DOHH2 (cell line): Measurements from ENCODE around the gene BTBD2.

Experiments
- H3F3A ChIP-seq: fragments of 200-600 bp; sonication (generic), shearing (Covaris generic); 2 replicates; pipeline ENCODE4 v1.6.0; 2016; ENCODE audit warnings: antibody characterized with exemption, mild to moderate bottlenecking; ENCODE audit not compliant: control insufficient read depth, insufficient read depth
- H3K27ac ChIP-seq: fragments of 200-600 bp; sonication (generic); 2 replicates; pipeline ENCODE4 v1.5.1; 2014; ENCODE audit warnings: low read depth, mild to moderate bottlenecking, low read length, moderate library complexity
- H3K27me3 ChIP-seq: fragments of 200-600 bp; sonication (generic); 2 replicates; pipeline ENCODE4 v1.6.1; 2014; ENCODE audit warnings: mild to moderate bottlenecking, low read length, mixed read lengths; ENCODE audit not compliant: control insufficient read depth
- H3K36me3 ChIP-seq: fragments of 200-600 bp; sonication (generic); 2 replicates; pipeline ENCODE4 v1.6.1; 2014; ENCODE audit warnings: mild to moderate bottlenecking, low read length, moderate library complexity, mixed read lengths; ENCODE audit not compliant: control insufficient read depth
- H3K4me1 ChIP-seq: fragments of 200-600 bp; sonication (generic); 2 replicates; pipeline ENCODE4 v1.6.1; 2014; ENCODE audit warnings: mild to moderate bottlenecking, low read length, mixed read lengths; ENCODE audit not compliant: control insufficient read depth
- H3K4me2 ChIP-seq: fragments of 200-600 bp; sonication (generic); 2 replicates; pipeline ENCODE4 v1.6.0; 2014; ENCODE audit warnings: mild to moderate bottlenecking, low read length, moderate library complexity
- H3K4me3 ChIP-seq: fragments of 200-600 bp; sonication (generic); 2 replicates; pipeline ENCODE4 v1.5.1; 2014; ENCODE audit warnings: mild to moderate bottlenecking, low read length, mixed read lengths
- H3K79me2 ChIP-seq: fragments of 200-600 bp; sonication (generic); 2 replicates; pipeline ENCODE4 v1.6.1; 2014; ENCODE audit warnings: mild to moderate bottlenecking, low read length, mixed read lengths; ENCODE audit not compliant: control insufficient read depth
- H3K9me2 ChIP-seq: fragments of 200-600 bp; sonication (generic); replicated peaks from 2 replicates; pipeline ENCODE4 v1.6.1; 2014; ENCODE audit warnings: mild to moderate bottlenecking, low read length, mixed read lengths; ENCODE audit not compliant: control insufficient read depth
- H3K9me3 ChIP-seq: fragments of 200-600 bp; sonication (generic); 2 replicates; pipeline ENCODE4 v1.6.1; 2014; ENCODE audit warnings: antibody characterized with exemption, low read length, mixed read lengths; ENCODE audit not compliant: control insufficient read depth, insufficient read depth
- H4K20me1 ChIP-seq: fragments of 200-600 bp; sonication (generic); 2 replicates; pipeline ENCODE4 v1.6.0; 2014; ENCODE audit warnings: low read depth, mild to moderate bottlenecking, antibody characterized with exemption, low read length, moderate library complexity; ENCODE audit not compliant: control insufficient read depth, insufficient read depth
- EZH2phosphoT487 ChIP-seq: fragments of 200-600 bp; sonication (generic); IDR thresholded peaks from 2 replicates; pipeline ENCODE4 v1.6.1; 2017; ENCODE audit warnings: borderline replicate concordance, mild to moderate bottlenecking, antibody characterized with exemption, low read length, moderate library complexity, mixed read lengths
- TF ChIP-seq, protein P1 (sequence below): fragments of 200-600 bp; sonication (generic); IDR thresholded peaks from one replicate; pipeline ENCODE4 v1.5.1; 2014; ENCODE audit warnings: antibody characterized with exemption, mild to moderate bottlenecking, low read depth, low read length; ENCODE audit not compliant: poor library complexity, severe bottlenecking

The BTBD2 gene

DNA sequence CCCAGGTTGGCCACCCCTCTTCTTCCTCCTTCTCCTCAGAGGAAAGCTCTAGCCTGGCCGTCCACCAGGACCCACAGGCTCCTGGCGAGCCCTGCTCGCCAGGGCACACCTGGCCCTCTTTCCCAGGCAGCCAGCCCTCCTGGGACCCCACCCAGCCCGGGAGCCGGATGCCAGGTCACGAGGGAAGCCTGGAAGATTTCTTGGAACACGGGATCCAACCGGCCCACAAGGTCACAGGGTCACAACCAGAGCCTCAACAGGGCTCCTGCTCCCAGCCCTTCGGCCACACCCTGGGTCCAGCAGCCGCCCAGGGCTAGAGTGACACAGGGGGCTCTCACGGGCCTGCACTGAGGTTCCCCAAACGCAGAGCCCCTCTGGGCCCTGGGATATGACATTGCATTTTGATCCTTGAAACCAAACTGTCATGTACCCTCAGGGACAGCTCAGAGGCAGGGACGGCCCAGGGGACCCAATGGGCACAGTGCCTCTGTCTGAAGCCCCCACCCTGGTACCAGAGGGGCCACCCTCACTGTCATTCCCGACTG is 30.1 kb upstream of the BTBD2 start:
- Histone ChIP-seq H4K20me1 (peaks cover 71% of the 10 kb centered on the region), H3K4me3 (peak overlapping the region; percentile 37), H3F3A (peaks cover 52% of the 10 kb centered on the region), H3K4me2 (peak overlapping the region; percentile 98), H3K9me2 (no peaks in the 10 kb centered on the region), H3K36me3 (peaks cover 95% of the 10 kb centered on the region), H3K27ac (peak overlapping the region; percentile 23; the same call in 1 of the 2 replicates), H3K79me2 (peaks cover 86% of the 10 kb centered on the region), H3K4me1 (peaks cover 89% of the 10 kb centered on the region), H3K9me3 (no peaks in the 10 kb centered on the region), H3K27me3 (no peaks in the 10 kb centered on the region)
- TF ChIP-seq, protein P1, sequence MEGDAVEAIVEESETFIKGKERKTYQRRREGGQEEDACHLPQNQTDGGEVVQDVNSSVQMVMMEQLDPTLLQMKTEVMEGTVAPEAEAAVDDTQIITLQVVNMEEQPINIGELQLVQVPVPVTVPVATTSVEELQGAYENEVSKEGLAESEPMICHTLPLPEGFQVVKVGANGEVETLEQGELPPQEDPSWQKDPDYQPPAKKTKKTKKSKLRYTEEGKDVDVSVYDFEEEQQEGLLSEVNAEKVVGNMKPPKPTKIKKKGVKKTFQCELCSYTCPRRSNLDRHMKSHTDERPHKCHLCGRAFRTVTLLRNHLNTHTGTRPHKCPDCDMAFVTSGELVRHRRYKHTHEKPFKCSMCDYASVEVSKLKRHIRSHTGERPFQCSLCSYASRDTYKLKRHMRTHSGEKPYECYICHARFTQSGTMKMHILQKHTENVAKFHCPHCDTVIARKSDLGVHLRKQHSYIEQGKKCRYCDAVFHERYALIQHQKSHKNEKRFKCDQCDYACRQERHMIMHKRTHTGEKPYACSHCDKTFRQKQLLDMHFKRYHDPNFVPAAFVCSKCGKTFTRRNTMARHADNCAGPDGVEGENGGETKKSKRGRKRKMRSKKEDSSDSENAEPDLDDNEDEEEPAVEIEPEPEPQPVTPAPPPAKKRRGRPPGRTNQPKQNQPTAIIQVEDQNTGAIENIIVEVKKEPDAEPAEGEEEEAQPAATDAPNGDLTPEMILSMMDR = no peak
- TF ChIP-seq EZH2phosphoT487 = no peak

DNA sequence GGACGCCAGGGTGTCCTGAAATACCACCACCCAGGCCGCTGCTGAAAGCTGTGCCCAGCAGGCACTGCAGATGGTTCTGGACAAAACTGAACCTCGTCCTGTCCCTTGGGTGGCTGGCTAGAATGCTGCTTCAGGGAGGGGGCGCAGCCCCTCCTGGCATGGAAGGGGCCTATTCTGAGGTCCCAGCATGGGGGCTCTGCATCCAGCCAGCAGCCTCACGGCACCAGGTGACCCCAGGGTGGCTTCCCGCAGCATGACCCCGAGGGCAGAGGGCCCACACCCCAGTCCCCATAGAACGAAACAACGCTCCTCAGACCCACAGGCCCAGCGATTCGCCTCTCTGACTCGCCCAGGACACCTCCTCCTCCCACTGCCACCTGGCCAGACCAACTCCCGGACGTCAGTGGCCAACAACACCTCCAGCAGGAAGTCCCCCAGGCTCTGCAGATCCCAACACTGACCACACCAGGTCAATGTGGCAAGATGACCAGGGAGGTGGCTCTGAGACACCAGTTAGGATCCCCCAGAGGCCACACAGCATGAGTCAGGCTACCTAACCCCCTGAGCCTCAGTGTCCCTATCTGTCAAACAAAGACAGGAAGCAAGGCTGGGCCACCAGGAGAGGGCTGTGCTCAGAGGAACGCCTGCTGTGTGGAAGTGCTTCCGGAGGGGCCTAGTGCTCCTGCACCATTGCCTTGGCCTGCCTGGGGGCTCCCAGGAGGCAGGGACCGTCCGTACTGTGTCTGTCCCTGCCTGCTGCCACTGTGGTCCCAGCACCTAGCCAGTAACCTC is 29.4 kb upstream of the BTBD2 start:
- peaks cover 84% of the 10 kb centered on the region for H3K79me2 ChIP-seq
- H3K27ac ChIP-seq = peak overlapping the region; percentile 56
- H3K4me3 ChIP-seq = peak overlapping the region; percentile 37
- no peaks in the 10 kb centered on the region for H3K27me3 ChIP-seq
- peaks cover 95% of the 10 kb centered on the region for H3K36me3 ChIP-seq
- H4K20me1 ChIP-seq = peaks cover 72% of the 10 kb centered on the region
- H3F3A ChIP-seq = peaks cover 52% of the 10 kb centered on the region
- H3K4me2 ChIP-seq = peak overlapping the region; percentile 98
- H3K4me1 ChIP-seq = peaks cover 96% of the 10 kb centered on the region
- H3K9me2 ChIP-seq = no peaks in the 10 kb centered on the region
- no peaks in the 10 kb centered on the region for H3K9me3 ChIP-seq
- TF ChIP-seq, protein P1 = no peak
- TF ChIP-seq EZH2phosphoT487 = no peak

DNA sequence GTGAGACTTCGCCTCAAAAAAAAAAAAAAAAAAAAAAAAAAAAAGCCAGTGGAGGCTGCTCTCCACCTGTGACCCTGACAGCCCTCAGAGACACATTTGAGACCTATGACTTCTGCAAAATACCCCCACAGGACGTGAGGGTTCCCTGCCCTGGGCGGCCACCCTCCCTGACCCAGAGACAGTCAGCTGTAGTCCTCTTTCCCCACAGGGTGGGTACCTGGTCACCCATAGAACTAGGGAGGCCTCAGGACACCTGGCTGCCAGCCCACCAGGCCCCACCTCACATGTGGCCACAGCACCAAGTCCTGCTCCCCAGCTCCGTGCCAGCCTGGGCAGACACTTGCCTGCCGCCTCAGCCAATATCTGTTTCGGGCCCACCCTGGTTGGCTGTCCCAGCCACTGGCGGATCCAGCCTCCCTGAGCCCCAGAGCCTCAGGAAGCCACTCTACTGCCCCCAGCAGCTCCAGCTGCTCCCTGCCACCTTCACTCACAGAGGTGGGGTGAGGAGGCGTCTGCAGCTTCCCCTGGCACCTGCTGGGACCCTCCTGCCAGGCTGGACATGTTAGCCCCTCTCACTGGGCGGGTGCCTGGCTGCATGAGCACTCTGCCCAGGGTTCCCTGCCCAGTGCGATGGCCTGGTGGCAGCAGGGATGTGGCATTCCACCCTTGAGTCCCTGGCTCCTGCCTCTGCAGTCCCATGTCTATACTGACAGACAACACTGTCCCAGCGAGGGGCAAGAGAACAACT is 28.6 kb upstream of the BTBD2 start:
- H3K4me2 ChIP-seq = peak overlapping the region; percentile 98
- H3K9me3 ChIP-seq = no peaks in the 10 kb centered on the region
- peaks cover 76% of the 10 kb centered on the region for H3K79me2 ChIP-seq
- peak overlapping the region; percentile 37 for H3K4me3 ChIP-seq
- peaks cover 50% of the 10 kb centered on the region for H3F3A ChIP-seq
- peaks cover 68% of the 10 kb centered on the region for H4K20me1 ChIP-seq
- peaks cover 95% of the 10 kb centered on the region for H3K36me3 ChIP-seq
- TF ChIP-seq, protein P1 = peak; percentile 13
- TF ChIP-seq EZH2phosphoT487 = no peak
- no peaks in the 10 kb centered on the region for H3K9me2 ChIP-seq
- H3K27ac ChIP-seq = peak overlapping the region; percentile 56
- no peaks in the 10 kb centered on the region for H3K27me3 ChIP-seq
- H3K4me1 ChIP-seq = peaks cover 97% of the 10 kb centered on the region
